HG02885 (cell line): ENCODE results near the gene NUDT8.
"Not testable (repeated sequence)": the region's sequence is repeated elsewhere in the genome, so short reads cannot be mapped to it uniquely, and the experiment has no call there.

Experiments
- ATAC-seq: cut with Tn5 transposase; IDR thresholded peaks from one replicate; pipeline ENCODE4 v1.9.1; 2021; ENCODE audit warnings: mild to moderate bottlenecking; ENCODE audit not compliant: unreplicated experiment, poor library complexity

Gene NUDT8

DNA sequence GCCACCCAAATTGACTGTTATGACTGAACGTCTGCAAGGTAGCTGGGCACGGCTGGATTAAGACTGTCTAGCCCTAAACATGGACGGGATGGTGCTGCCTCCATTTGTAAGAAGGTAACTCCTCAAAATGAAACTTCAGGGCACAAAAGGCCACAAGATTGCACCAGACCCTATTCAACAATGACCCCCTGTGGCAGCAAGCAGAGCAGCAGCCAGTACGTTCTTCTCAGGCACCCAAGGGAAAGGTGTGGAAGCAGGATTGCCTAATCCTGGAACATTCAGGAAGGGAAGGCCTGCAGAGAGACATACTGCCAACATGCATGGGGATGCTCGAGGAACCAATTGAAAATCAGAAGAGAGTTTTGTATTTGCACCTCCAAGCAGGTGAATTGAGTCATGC, 14.3 kb upstream of the NUDT8 start:
- no peak for ATAC-seq

DNA sequence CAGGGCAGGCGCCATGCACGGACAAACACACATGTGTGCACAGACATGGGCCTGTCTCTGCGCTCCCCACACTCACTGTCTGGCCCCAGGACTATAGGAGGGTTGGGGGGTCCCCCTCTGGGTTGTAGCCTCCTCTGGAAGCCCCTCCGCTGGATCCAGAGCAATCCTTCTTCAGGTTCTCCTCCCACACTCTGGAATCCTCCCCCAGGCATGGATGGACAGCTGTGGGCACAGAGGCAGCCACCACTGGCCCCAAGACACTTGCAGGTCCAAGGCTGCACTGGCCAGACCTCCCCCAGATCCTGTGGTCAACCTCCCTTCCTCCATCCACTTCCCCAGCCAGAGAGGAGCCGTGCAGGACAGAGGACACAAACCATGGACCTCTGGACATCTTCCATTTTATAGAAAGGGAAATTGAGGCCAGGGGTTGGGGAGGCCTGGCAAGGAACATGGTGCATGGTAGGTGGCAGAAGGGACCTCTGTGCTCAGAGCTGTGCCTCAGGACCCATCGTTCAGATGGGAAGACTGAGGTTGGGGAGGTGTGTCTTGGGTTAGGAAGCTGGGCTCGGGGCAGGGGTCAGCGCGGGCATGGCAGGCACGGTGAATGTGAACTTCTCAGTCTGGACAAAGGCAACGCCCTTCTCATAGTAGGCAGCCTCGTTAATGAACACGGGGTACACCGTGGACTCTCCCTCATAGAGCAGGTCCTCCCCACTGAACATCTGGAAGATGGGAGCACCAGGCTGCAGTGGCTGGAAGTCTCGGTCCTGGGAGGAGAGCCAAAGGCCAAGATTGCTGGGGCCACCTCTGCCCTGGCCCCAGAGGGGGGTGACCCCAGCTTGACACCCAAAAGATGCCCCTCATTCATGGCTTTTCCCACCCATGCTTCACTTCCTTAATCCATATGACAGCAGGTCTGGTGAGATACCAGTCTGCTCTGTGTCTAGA, 12.7 kb upstream of the NUDT8 start:
- ATAC-seq: no peak

DNA sequence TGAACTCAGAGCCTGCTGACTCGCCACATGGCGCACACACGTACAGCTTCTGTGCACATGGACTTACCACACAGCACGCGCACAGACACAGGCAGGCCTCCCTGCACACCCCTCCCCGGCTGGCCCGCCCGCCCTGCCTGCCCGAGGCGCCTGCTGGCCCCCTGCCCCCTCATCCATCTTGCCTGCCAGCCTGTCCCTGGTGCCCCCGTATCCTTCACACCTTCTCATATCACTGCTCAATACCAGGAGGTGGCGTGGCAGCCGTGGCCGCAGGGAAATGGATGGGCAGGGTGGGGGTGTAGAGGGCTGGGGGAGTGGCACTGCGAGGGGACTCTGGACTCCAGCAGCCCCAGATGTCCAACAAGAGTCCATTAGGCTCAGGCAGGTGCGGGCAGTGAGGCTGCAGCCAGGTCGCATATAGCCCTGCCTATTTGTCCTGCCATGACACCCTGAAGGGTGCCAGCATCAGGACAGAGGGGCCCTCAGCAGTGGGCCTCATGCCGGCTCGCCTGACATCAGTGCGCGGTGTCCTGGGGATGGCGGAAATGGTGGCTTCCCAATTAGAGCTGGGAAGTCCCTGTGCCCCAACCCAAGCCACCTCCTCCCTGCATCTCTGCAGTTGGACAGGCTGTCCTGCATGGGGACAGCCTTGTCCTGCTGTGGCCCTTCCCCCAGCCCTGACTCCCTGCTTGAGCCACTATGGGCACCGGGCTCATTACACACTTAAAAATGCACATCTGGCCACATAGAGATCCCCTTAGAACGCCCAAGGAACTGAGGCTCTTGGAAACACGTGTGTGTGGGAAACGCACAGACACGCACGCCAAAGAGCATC, 11.8 kb upstream of the NUDT8 start:
- ATAC-seq: no peak

GRCh38 chr11:67640758-67641337, 11.1 kb upstream of the NUDT8 start:
- ATAC-seq: no peak

DNA sequence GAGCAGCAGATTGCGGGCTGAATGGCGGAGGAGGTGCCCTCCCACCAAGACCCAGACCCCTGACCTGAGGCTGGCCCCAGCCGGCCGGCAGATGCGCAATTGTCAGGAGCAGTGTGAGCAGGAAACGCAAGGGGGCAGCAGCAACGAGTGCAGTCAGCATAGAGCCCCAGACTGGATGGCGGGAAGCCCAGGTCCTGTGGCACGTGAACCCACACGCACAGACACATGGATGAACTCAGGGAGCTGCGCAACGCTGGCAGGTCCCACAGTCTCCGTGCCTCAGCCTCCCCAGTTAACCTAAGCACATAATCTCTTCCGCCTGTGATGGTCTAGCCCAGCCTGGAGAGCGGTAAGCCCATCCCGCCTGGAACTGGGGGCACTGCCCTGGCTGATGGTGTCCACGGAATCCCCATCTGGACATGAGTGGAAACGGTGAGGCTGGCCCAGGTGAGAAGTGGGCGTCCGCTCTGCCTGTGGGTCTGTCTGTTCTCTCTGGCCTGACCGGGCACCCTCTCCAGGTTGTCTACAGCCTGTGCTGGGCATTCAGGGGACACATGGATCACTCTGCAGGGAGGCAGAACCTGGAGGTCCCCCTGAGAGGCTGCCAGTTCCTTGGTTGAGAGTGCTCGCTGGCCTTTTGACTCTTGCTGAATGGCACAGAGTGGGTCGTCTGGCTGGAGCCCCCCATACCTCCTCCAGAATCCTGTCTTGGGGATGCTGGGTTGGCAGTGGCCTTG, 10.5 kb upstream of the NUDT8 start:
- peak; percentile 49 for ATAC-seq

- ATAC-seq: no peak
These were observed 9.7 kb upstream of the NUDT8 start, which contains the start of gene TBX10 for GRCh38 chr11:67639438-67639859. TBX10 (minus strand) TSS chr11:67639763; CDS start chr11:67639472, 291 bp downstream.

DNA sequence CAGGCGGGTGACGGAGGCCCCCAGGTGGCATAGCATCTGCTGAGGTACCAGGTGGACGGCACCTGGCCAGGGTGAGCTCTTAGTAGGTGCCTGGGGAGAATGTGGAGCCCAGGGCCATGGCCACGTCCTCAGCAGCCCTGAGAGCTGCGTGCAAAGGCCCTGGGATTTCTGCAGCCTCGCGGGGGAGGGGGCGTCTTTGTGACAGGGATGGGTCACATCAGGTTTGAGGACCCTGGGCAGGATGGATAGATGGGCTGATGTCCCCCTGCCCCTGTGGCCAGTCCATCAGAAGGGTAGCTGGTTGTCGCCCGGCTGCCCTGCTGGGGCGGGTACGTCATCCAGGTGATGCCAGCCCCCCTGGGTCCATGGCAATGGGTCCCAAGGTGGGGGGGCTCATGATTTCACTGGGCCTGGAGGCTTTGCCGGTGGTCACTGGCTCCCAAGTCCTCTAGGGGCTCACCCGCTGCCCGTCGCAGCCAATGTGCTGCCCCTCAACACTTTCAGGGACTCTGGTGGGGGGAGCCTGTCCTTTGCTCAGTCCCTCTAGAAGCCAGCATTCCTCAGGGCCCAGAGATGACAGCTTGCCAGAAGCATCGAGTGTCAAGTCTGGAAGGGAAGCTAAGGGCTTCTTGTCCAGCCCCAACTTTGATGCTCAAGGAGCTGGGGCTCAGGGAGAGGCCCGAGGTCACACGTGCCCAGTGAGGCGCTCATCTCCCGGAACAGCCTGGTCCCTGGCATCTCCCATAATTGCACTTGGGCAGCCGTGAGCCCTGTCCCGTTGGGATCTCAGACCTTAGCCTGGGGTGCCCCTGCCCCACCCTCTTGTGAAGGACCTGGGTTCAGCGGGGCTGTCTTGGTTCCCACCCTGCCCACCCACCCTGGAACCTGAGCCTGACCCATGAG, 9.0 kb upstream of the NUDT8 start:
- no peak for ATAC-seq

DNA sequence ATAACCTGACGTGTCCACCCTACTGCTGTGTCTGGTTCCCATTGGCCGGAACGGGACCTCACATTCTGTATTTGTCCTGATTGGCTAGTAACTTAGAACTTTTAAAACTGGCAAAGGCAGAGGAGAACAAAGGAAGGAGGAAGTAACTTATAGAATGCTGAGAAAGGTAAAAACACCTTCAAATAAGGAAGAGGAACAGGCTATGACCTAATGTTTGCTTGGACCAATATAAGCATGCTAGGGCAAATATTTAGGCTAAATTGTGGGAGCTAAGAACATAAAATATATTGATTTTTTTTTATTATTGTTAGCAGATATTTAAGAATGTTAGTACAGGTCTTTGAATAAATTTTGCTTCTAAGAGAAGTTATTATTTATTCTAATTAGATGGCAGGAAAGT, 7.7 kb upstream of the NUDT8 start:
- ATAC-seq: not testable (repeated sequence)

DNA sequence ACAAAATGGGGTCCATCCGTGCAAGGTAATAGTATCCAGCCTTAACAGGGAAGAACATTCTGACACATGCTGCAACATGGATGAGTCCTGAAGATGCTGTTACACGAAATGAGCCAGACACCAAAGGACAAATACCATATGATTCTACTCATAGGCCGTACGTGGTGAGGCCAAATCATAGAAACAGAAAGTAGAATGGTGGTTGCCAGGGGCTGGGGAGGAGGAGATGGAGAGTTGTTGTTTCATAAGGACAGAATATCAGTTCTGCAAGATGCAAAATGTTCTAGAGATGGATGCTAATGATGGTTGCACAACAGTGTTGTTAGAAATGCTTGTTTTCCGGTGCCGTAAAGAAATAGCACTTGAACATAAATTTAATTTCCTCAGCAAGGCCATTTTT, 7.2 kb upstream of the NUDT8 start:
- ATAC-seq: no peak

GRCh38 chr11:67635231-67635521, 5.4 kb upstream of the NUDT8 start:
- no peak for ATAC-seq

- no peak for ATAC-seq
These were observed 4.9 kb upstream of the NUDT8 start for GRCh38 chr11:67634366-67635230.

DNA sequence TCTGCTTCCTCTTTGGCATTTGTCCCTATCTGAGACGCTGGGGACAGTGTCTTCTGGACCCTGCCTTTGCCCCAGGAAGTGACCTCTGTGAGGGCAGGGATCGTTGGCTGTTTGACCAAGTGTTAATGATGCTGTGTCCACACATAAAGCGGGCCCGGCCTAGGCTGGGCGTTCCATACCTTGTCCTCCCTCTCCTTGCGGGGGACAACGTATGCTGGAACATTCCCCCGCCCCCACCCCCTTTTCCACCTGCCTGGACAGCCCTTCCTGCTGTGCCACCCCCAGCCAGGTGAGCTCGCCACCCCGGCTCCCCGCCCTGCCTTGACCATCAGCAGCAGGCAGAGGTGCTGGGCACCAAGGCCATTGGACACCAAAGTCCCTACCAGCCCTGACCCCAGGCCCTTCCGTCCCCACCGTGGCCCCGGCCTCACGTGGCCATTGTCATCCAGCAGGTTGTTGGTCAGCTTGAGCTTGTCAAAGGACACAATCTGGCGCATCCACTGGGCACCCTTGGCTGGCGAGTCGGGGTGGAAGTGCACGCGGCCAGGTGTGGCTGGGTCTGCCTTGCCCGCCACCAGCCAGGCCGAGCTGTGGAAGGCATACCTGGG, 4.1 kb upstream of the NUDT8 start:
- no peak for ATAC-seq

GRCh38 chr11:67632982-67633755, 3.4 kb upstream of the NUDT8 start:
- ATAC-seq: no peak

DNA sequence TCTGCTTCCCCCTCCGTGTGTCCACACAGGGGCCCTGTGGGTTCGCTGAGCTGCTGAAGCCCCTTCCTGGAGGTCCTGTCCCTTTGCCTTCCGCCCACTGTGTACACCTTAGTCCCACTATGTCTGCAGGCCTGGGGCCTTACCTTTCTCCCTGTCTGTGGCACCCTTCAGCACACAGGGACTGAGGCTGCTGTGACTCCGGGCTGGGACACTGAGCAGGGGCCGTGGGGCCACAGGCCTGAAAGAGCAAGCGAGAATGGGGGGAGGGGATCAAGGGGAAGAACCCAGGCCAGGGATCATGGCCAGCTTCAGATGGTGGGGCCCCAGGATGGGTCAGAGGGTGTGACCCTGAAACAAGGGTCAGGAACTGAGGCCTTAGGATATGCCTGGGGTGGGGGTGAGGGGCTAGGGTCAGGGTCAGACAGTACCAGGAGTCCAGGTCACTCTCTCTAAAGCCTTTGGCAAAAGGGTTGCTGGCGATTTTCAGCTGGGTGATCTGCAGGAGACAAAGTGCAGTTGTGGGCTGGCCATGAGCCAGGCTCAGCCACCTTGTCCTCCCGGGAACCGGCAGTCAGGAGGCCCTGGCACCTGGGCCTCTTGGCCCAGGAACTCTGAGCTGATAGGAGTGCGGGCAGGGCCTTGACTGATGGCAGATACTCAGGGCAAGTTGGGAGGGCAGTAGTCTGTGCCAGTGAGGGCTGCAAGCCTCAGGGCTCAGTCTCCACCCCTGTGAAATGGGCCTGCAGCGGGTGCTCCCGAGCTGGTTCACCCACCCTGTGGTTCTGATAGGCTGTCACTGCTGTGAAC, 2.6 kb upstream of the NUDT8 start:
- ATAC-seq: no peak

GRCh38 chr11:67631853-67632174, 2.1 kb upstream of the NUDT8 start:
- no peak for ATAC-seq

- ATAC-seq: no peak
These were observed 1.7 kb upstream of the NUDT8 start for GRCh38 chr11:67631411-67631810.

DNA sequence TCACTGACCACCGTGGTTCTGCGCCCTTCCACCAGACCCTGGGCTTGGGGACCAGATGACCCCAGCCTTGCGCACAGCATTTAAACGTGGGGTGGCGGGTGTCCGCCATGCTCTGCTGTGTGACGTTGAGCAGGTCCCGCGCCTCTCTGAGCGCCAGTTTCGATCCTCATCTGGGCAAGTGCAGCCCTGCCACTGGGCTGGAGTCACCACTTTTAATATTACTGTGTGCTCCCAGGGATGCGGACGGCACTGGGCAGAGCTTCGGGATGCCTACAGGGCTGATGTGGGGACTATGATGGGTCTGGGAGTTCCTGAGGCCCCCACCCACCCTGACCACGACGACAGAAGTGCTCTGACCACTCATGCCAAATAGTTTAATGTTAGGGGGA, 1.2 kb upstream of the NUDT8 start:
- ATAC-seq: no peak
